Measurements from ENCODE around the gene ANKRD24.
"Not testable (repeated sequence)": the region's sequence is repeated elsewhere in the genome, so short reads cannot be mapped to it uniquely, and the experiment has no call there.

ANKRD24 gene

GRCh38 chr19:4173479-4174212, 8.8 kb upstream of the ANKRD24 start:
- DNase-seq (ENCODE audit: low spot score) = no peak

DNA sequence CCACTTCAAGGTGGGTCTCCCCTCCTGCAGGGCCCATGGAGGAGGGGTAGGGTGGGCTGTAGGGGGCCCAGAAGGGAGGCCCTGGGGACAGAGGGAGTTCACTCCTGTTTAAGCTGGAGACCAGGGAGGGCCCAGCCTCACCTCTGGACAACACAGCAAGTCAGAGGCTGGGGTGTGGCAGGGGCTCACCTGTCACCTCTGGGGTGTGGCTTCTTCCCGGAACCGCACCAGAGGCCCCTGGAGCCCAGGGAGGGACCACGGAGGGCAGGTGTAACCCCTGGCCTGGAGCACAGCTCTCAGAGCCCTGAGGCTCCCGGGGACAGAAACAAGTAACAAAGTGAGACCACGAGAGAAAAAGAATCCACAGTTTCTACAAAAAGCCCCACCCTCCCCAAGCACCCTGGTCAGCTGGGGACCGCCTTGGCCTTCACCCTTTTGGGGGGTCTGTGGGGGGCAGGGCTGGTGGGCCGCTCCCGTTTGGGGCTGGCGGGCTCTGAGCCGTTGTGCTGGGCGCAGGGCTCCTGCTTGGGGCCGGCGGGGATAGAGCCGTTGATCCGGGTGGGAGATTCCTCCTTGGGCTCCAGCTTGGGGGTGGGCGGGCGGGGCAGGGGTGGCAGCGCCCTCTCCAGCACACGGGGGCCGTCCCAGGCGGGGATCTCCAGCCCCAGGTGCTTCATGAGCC, 8.1 kb upstream of the ANKRD24 start:
- DNase-seq (ENCODE audit: low spot score) = no peak

DNA sequence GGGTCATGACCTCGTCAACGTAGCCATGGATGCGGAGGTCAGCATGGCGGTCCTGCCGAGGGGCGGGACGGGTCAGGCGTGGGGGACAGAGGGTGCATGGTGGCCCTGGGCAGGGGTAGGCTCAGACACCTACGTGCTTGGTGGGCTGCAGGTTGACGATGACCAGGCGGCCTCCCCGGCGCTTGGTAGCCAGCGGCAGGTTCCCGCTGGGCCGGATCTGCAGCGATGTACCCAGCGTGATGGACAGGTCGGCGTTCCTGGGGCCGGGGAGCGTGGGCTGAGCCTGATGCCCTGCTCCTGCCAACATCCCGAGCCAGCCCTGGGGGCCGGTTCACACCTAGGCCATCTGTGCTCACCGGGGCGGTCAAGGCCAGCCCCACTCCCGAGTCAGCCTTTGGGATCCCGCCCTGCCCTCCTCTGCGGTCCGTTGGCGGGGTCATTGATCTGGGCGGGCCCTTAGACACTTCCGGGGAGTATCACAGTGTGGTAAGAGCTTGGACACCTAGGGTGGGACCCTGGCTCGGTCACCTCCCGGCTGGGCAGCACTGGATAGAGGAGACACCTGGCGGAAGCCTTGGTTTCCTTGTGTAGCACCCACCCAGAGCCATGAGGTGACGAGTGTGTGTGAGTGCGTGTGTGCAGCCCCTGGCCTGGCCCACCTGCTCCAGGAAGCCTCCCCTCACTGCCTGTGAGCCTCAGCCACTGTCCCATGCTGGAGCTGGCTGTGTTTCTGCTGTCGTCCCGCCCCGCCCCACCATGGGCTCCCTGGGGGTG, 7.4 kb upstream of the ANKRD24 start:
- DNase-seq (ENCODE audit: low spot score) = no peak

DNA sequence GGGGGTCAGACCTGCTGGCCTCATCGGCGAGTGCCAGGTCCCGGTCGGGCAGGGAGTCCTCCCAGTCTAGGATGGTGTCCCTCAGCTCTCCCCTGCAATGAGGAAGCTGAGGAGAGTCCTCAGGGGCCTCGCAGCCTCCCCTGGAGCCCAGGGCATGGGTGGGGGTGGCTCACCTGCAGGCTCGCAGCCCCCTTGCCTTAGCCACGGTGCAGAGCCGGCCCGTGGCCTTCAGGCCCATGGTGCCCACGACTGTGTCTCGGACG, 6.9 kb upstream of the ANKRD24 start:
- DNase-seq (ENCODE audit: low spot score) = no peak

- DNase-seq (ENCODE audit: low spot score) = no peak
Measured at GRCh38 chr19:4177146-4177545, 5.3 kb upstream of the ANKRD24 start.

DNA sequence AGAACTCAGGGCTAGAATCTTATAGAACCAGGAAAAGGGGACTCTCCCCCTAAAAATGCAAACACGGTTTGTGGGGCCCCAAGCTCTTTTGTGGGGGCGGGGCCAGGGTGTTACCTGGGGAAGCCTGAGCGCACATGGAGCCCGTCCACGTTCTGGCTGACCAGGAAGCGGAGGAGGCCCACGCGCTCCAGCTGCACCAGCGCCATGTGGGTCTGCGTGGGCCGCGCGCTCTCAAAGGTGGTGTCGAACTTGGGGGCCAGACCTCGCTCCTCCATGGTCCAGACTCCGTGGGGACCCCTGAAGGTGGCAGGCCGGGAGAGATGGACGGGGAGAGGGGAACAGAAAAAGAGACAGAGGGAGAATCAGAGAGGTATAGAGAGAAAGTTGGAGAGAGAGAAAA, 3.5 kb upstream of the ANKRD24 start:
- DNase-seq (ENCODE audit: low spot score) = no peak

DNA sequence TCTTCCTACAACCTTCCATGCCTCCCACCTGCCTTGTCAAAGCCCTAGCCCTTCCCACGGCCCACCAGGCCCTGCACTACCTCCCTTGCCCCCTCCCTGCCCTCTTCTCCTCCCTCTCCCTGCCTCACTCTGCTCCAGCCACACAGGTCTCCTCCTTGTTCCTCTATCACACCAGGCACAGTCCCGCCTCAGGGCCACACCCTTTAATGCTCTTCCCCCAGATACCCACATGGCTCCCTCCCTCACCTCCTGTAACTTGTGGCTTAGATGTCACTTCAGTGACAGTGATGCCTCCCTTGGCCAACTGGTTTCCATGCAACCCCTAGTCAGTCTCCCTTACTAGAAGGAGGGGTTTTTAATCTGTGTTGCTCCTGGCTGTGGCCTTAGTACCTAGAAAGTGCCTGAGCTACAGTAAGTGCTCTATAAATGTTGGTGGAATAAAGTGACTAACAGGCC, 1.4 kb upstream of the ANKRD24 start:
- no peak for DNase-seq (ENCODE audit: low spot score)

GRCh38 chr19:4183967-4184717, 1.7 kb downstream of the ANKRD24 start:
- no peak for DNase-seq (ENCODE audit: low spot score)

GRCh38 chr19:4184718-4185352, 2.3 kb downstream of the ANKRD24 start:
- DNase-seq (ENCODE audit: low spot score) = no peak

- no peak for DNase-seq (ENCODE audit: low spot score)
Measured at GRCh38 chr19:4185413-4186086, 3.1 kb downstream of the ANKRD24 start.

- peak; percentile 62 for DNase-seq (ENCODE audit: low spot score)
Measured at GRCh38 chr19:4186087-4186993, 3.9 kb downstream of the ANKRD24 start.

GRCh38 chr19:4187313-4188122, 5.0 kb downstream of the ANKRD24 start:
- no peak for DNase-seq (ENCODE audit: low spot score)

GRCh38 chr19:4189641-4190040, 7.2 kb downstream of the ANKRD24 start:
- DNase-seq (ENCODE audit: low spot score) = no peak

DNA sequence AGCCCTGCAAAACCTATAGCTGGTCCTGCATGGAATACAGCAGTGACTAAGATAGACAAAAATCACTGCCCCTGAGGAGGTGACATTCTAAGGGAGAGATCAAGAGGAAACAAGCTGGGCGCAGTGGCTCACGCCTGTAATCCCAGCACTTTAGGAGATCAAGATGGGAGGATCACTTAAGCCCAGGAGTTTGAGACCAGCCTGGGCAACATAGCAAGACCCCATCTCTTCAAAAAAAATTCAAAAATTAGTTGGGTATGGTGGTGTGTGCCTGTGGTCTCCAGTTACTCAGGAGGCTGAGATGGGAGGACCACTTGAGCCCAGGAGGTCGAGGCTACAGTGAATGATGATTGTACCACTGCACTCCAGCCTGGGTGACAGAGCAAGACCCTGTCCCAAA, 10.0 kb downstream of the ANKRD24 start:
- DNase-seq (ENCODE audit: low spot score) = not testable (repeated sequence)

DNA sequence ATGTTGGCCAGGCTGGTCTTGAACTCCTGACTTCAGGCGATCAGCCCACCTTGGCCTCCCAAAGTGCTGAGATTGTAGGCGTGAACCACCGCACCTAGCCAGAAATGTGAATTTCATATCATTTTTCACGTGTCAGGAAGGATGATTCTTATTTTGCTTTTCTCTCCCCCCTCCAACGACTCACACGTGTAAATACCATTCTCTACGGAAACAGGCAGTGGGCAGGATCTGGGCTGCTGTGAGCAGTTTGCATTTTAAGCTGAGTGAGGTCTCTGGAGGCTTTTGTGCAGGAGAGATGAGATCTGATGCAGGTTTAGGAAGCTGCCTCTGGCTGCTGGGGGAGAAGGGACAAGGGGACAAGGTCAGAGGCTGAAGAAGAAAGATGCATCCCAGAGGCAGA, 11.9 kb downstream of the ANKRD24 start:
- DNase-seq (ENCODE audit: low spot score) = no peak

- no peak for DNase-seq (ENCODE audit: low spot score)
Measured at GRCh38 chr19:4196009-4196408, 13.5 kb downstream of the ANKRD24 start.

GRCh38 chr19:4196587-4197148, 14.2 kb downstream of the ANKRD24 start:
- no peak for DNase-seq (ENCODE audit: low spot score)

- DNase-seq (ENCODE audit: low spot score) = no peak
Measured at GRCh38 chr19:4197228-4197624, 14.7 kb downstream of the ANKRD24 start.

All from RKO (cell line).